HepG2 (cell line): ENCODE measurements around the gene TGFBR1. TPM values are rescaled to one million over a fixed set of nuclear protein-coding genes. Genes with fewer than 3 reads are reported as not detected.

Experiments used
- ATAC-seq: fragments of 200-7000 bp; cut with Tn5 transposase; 3 replicates; pipeline ENCODE4 v1.9.1; 2020; ENCODE audit warnings: mild to moderate bottlenecking, moderate library complexity
- BruUV-seq: library from RNA; stranded (reverse); fragments of 400-500 nt; replicated peaks from 2 replicates; lab custom pipeline; 2021; lab: Mats Ljungman, UMichigan
- CTCF ChIA-PET: fragments of 300-600 bp; formaldehyde crosslinking; extraction: SDS; loops from one replicate; lab custom pipeline; 2021; ENCODE audit warnings: low total read pairs, inconsistent platforms, low intra/inter-chr PET ratio; lab: Yijun Ruan, JAX
- POLR2A ChIA-PET: fragments of 350-600 bp; sonication (Branson Sonifier 250); formaldehyde crosslinking; loops from one replicate; lab custom pipeline; 2020; ENCODE audit warnings: antibody characterized with exemption, inconsistent platforms; lab: Yijun Ruan, JAX
- DNase-seq: peaks from one replicate; pipeline ENCODE4 v3.0.0-alpha.2; 2015; ENCODE audit warnings: low spot score
- FAIRE-seq: peaks from 3 replicates; lab custom pipeline; 2011; peaks lifted over from hg19 to GRCh38; lab: Jason Lieb, UNC
- H2AFZ ChIP-seq: one replicate; pipeline ENCODE4 v1.6.1; 2011; ENCODE audit warnings: low read length, inconsistent platforms
- H3K27ac ChIP-seq: fragments of 300-600 bp; 3 replicates; pipeline ENCODE4 v1.8.0; 2011; ENCODE audit warnings: mixed run types, mild to moderate bottlenecking, mixed read lengths, low read length, inconsistent platforms; ENCODE audit not compliant: insufficient read depth; ENCODE audit errors: extremely low read length
- H3K27me3 ChIP-seq, 2 experiments: fragments of 200-600 bp in 1 of 2; 2 replicates in 1 of 2; 3 replicates in 1 of 2; pipeline versions ENCODE4 v1.6.0 to v1.8.0; 2011; ENCODE audit warnings: low read length in 2 of 2, mild to moderate bottlenecking in 2 of 2, moderate library complexity in 2 of 2, inconsistent platforms in 1 of 2; ENCODE audit not compliant: insufficient read depth in 2 of 2, control insufficient read depth in 1 of 2
- H3K36me3 ChIP-seq, 2 experiments: fragments of 200-600 bp in 1 of 2; replicated peaks in 1 of 2; 2 replicates in 1 of 2; 3 replicates in 1 of 2; pipeline versions ENCODE4 v1.5.1 to v1.8.0; 2011; ENCODE audit warnings: low read length in 2 of 2, inconsistent platforms in 1 of 2; ENCODE audit not compliant: insufficient read depth in 2 of 2, control insufficient read depth in 1 of 2
- H3K4me1 ChIP-seq: 2 replicates; pipeline ENCODE4 v1.5.1; 2012; ENCODE audit warnings: low read length, inconsistent platforms; ENCODE audit not compliant: insufficient read depth
- H3K4me2 ChIP-seq: 2 replicates; pipeline ENCODE4 v1.6.0; 2011; ENCODE audit warnings: low read depth, low read length, inconsistent platforms
- H3K4me3 ChIP-seq, 3 experiments: fragments of 200-600 bp in 1 of 3; sonication (generic), shearing (Covaris generic) in 1 of 3; replicated peaks in 1 of 3; 2 replicates each; pipeline ENCODE4 v1.5.1; 2011 to 2016; ENCODE audit warnings: low read length in 3 of 3, inconsistent platforms in 2 of 3, low read depth in 2 of 3, mild to moderate bottlenecking in 2 of 3, control low read depth in 1 of 3, mixed read lengths in 1 of 3; ENCODE audit not compliant: insufficient read depth in 1 of 3
- H3K79me2 ChIP-seq: one replicate; pipeline ENCODE4 v1.6.1; 2011; ENCODE audit warnings: low read length, inconsistent platforms; ENCODE audit not compliant: insufficient read depth
- H3K9ac ChIP-seq: 2 replicates; pipeline ENCODE4 v1.6.0; 2011; ENCODE audit warnings: mild to moderate bottlenecking, low read depth, low read length, inconsistent platforms; ENCODE audit not compliant: insufficient read depth
- H3K9me3 ChIP-seq: 2 replicates; pipeline ENCODE4 v1.5.1; 2012; ENCODE audit warnings: mild to moderate bottlenecking, low read length
- H4K20me1 ChIP-seq: 2 replicates; pipeline ENCODE4 v1.6.0; 2011; ENCODE audit warnings: inconsistent platforms, mild to moderate bottlenecking, low read length, moderate library complexity; ENCODE audit not compliant: insufficient read depth
- GATA4 ChIP-seq: sonication (generic); IDR thresholded peaks from 2 replicates; pipeline ENCODE4 v1.6.1; 2016; ENCODE audit warnings: antibody characterized with exemption, low read depth, borderline replicate concordance
- MXD1 ChIP-seq: sonication (generic); formaldehyde crosslinking; IDR thresholded peaks from 2 replicates; pipeline ENCODE4 v1.4.0; 2020; ENCODE audit warnings: mild to moderate bottlenecking, missing genetic modification reagents
- PRDM10 ChIP-seq: sonication (generic); formaldehyde crosslinking; IDR thresholded peaks from 2 replicates; pipeline ENCODE4 v1.4.0; 2020; ENCODE audit warnings: low read depth, missing genetic modification reagents
- SKI ChIP-seq: fragments of 450-650 bp; IDR thresholded peaks from one replicate; pipeline ENCODE4 v1.6.1; 2018; ENCODE audit warnings: mild to moderate bottlenecking; ENCODE audit not compliant: partially characterized antibody
- STAT6 ChIP-seq: sonication (generic); formaldehyde crosslinking; IDR thresholded peaks from 2 replicates; pipeline ENCODE4 v1.4.0; 2020; ENCODE audit warnings: missing genetic modification reagents, mild to moderate bottlenecking, borderline replicate concordance
- ZBTB39 ChIP-seq: sonication (generic); formaldehyde crosslinking; IDR thresholded peaks from 2 replicates; pipeline ENCODE4 v1.5.0; 2020; ENCODE audit warnings: missing genetic modification reagents
- ZNF432 ChIP-seq: sonication (generic); formaldehyde crosslinking; IDR thresholded peaks from 2 replicates; pipeline ENCODE4 v1.5.0; 2020; ENCODE audit warnings: missing genetic modification reagents, mild to moderate bottlenecking, borderline replicate concordance
- ZNF572 ChIP-seq: sonication (generic); formaldehyde crosslinking; IDR thresholded peaks from 2 replicates; pipeline ENCODE4 v1.5.1; 2020; ENCODE audit warnings: mild to moderate bottlenecking, missing genetic modification reagents
- ZNF672 ChIP-seq: sonication (generic); formaldehyde crosslinking; IDR thresholded peaks from 2 replicates; pipeline ENCODE4 v1.8.1; 2022; ENCODE audit warnings: missing genetic modification reagents
- WGBS: methylation state at CpG from one replicate; pipeline ENCODE4 v1.1.6; 2017; ENCODE audit warnings: low lambda C conversion rate; 5-methylcytosine and 5-hydroxymethylcytosine counted together
- in situ Hi-C: cut with HindIII; loops from 2 replicates; pipeline ENCODE4 v1.10.0; 2017; ENCODE audit warnings: low pct_unique_long_range_greater_than_20kb; ENCODE audit not compliant: extremely low pct_ligation_motif_present
- intact Hi-C: fragments of 100-400 bp; cut with micrococcal nuclease; formaldehyde crosslinking; loops from one replicate; pipeline ENCODE4 v1.10.0; 2022; ENCODE audit not compliant: unreplicated experiment
- polyA plus RNA-seq, 8 experiments: library from polyadenylated mRNA; depleted of rRNA in 3 of 8; stranded (reverse) in 7 of 8; unstranded in 1 of 8; fragments of >200 nt; fragmentation: Illumina TruSeq in 4 of 8; extraction: Trizol in 4 of 8; gene quantifications; 2 replicates each; pipeline versions ENCODE4 v1.2.1 to v1.2.3, GENCODE V29; 2011 to 2016; ENCODE audit warnings: low read depth in 4 of 8, missing spikeins in 1 of 8, mixed read lengths in 1 of 8; ENCODE audit not compliant: insufficient read depth in 1 of 8
- total RNA-seq, 5 experiments: library from RNA; depleted of rRNA; stranded (reverse); fragments of >200 nt; fragmentation: Illumina TruSeq; extraction: Trizol; gene quantifications; 2 replicates each; pipeline ENCODE4 v1.2.3, GENCODE V29; 2016; ENCODE audit warnings: low read depth in 1 of 5

Gene TGFBR1
- total and polyA plus RNA-seq, 2 of the 13 experiments (the other 11 are each of a cell fraction or from before 2014, with no cell fraction given), result 16.8 to 23.9 TPM

- BruUV-seq, result no TSS peak
- Histone ChIP-seq H3K4me2 (peak overlapping the region; percentile 72), H3K27ac (no peak overlapping the region), H3K27me3 (peaks cover 5 to 6% of the 10 kb centered on the region in 2 experiments; a peak in 3 of 5 replicates), H3K79me2 (no peaks in the 10 kb centered on the region), H3K4me3 (peak overlapping the region in 1 of 3 experiments; percentile 7; a peak in 2 of 6 replicates), H3K9ac (no peak overlapping the region), H3K4me1 (peaks cover 71% of the 10 kb centered on the region), H3K9me3 (no peaks in the 10 kb centered on the region), H2AFZ (no peak overlapping the region), H4K20me1 (no peaks in the 10 kb centered on the region), H3K36me3 (no peaks in the 10 kb centered on the region)
- ChIA-PET POLR2A (interaction anchor here (1.3 to 2.8 kb wide), 2 partner anchors 51 to 650 kb away, joined by 4 to 21 read pairs; partner anchors contain the start of genes ALG2, NR4A3 and SEC61B), CTCF (no interaction called here)
- intact Hi-C loops (loop anchor here (1.0 to 5.0 kb wide), 3 partner anchors 51 to 1256 kb away; partner anchors contain the start of genes MSANTD3, NR4A3 and SEC61B), in situ Hi-C loops (loop anchor here (25.0 kb wide), 1 partner anchor 1416 kb away; the partner anchor contains the start of gene CAVIN4)
- DNase-seq (no peak), FAIRE-seq (no peak), ATAC-seq (no peak)
- TF ChIP-seq PRDM10 (CRISPR knock-in tag) (no peak), STAT6 (CRISPR knock-in tag) (no peak), ZNF432 (CRISPR knock-in tag) (no peak), MXD1 (CRISPR knock-in tag) (no peak), GATA4 (no peak), ZNF572 (no peak), SKI (no peak), ZBTB39 (CRISPR knock-in tag) (no peak), ZNF672 (no peak)
- WGBS, result 46% methylated on average over 15 of the region's 15 CpGs
Observed at GRCh38 chr9:99171225-99172123, 66.6 kb downstream of the TGFBR1 start.
